TTC549 (cell line): ENCODE measurements around the gene SLF2.

Experiments
- FAIRE-seq: peaks from 2 replicates; lab custom pipeline; 2012; peaks lifted over from hg19 to GRCh38; lab: Jason Lieb, UNC

SLF2 gene

GRCh38 chr10:101000127-101000914 is 87.6 kb downstream of the SLF2 start:
- FAIRE-seq: no peak

- FAIRE-seq: no peak
Observed at GRCh38 chr10:101000915-101001658, 88.3 kb downstream of the SLF2 start.

DNA sequence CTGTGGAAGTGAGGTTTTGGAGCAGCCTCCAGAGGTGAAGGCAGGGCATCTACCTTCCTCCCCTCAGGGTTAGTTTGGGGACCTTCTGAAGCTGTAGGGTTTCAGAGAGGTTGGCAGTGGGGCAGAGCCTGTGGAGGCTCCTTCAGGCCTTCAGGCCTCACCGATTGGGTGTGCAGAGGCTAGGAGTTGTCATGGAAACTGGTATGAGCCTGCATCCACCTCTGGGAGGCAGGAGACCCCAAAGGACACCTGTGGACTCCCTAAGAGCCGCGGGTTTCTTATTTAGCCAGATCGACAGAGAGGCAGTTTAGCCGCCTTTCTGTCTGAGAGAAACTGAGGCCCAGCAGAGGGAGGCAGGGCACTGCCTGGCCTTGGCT is 88.9 kb downstream of the SLF2 start:
- no peak for FAIRE-seq

DNA sequence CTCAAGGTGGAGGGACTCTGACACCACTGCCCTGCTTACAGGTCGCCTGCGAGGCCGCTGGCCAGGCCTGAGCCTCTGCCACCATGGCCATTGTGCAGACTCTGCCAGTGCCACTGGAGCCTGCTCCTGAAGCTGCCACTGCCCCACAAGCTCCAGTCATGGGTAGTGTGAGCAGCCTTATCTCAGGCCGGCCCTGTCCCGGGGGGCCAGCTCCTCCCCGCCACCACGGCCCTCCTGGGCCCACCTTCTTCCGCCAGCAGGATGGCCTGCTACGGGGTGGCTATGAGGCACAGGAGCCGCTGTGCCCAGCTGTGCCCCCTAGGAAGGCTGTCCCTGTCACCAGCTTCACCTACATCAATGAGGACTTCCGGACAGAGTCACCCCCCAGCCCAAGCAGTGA is 89.7 kb downstream of the SLF2 start:
- no peak for FAIRE-seq

DNA sequence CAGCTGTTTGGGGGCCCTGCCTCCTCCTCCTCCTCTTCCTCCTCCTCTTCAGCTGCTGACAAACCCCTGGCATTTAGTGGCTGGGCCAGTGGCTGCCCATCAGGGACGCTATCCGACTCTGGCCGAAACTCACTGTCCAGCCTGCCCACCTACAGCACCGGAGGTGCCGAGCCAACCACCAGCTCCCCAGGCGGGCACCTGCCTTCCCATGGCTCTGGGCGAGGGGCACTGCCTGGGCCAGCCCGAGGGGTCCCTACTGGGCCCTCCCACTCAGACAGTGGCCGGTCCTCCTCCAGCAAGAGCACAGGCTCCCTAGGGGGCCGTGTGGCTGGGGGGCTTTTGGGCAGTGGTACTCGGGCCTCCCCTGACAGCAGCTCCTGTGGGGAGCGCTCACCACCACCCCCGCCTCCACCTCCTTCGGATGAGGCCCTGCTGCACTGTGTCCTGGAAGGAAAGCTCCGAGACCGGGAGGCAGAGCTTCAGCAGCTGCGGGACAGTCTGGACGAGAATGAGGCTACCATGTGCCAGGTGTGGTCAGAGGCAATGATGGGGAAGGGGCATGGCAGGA is 91.0 kb downstream of the SLF2 start:
- FAIRE-seq: no peak

DNA sequence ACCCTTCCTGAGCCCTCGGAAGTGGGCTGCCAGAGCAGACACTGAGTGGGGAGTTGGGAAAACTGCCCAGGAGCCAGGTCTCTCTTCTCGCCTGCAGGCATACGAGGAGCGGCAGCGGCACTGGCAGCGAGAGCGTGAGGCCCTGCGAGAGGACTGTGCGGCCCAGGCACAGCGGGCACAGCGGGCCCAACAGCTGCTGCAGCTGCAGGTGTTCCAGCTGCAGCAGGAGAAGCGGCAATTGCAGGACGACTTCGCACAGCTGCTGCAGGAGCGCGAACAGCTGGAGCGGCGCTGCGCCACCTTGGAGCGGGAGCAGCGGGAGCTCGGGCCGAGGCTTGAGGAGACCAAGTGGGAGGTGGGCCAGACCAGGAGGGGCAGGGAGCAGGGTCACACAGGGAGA is 92.6 kb downstream of the SLF2 start:
- no peak for FAIRE-seq

DNA sequence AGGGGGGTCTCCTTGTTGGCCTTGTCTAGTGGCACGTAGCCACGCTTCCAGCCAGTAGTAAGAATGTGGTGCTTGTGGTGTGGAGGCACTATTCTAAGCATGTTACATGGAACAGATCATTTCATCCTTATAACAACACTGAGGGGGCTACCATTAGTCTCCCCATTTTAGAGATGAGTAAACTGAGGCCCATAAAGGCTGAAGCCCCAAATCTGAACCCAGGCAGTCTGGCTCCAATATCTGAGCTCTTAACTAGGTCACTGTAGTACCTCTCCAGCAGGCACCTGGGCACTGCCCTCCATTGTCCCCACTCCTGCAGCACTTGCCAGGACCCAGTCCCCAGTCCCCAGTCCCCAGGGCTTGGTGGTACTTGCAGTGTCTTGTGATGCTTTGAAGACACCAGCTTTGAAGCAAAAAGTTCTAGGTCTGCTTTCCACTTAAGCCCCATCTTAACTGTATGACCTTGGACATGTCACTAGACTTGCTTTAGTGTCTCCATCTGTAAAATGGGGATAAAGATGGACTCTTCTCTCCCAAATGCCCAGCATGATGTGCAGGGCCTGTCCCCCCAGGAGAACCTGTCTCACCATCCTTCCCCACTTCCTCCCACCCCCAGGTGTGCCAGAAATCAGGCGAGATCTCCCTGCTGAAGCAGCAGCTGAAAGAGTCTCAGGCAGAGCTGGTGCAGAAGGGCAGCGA is 93.3 kb downstream of the SLF2 start:
- no peak for FAIRE-seq

DNA sequence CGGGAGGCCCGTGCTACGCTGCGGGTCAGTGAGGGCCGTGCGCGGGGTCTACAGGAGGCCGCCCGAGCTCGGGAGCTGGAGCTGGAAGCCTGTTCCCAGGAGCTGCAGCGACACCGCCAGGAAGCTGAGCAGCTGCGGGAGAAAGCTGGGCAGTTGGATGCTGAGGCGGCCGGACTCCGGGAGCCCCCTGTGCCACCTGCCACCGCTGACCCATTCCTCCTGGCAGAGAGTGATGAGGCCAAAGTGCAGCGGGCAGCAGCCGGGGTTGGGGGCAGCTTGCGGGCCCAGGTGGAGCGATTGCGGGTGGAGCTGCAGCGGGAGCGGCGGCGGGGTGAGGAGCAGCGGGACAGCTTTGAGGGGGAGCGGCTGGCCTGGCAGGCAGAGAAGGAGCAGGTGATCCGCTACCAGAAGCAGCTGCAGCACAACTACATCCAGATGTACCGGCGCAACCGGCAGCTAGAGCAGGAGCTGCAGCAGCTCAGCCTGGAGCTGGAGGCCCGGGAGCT is 93.9 kb downstream of the SLF2 start:
- FAIRE-seq: no peak

GRCh38 chr10:101007099-101007711 is 94.4 kb downstream of the SLF2 start:
- FAIRE-seq: no peak

DNA sequence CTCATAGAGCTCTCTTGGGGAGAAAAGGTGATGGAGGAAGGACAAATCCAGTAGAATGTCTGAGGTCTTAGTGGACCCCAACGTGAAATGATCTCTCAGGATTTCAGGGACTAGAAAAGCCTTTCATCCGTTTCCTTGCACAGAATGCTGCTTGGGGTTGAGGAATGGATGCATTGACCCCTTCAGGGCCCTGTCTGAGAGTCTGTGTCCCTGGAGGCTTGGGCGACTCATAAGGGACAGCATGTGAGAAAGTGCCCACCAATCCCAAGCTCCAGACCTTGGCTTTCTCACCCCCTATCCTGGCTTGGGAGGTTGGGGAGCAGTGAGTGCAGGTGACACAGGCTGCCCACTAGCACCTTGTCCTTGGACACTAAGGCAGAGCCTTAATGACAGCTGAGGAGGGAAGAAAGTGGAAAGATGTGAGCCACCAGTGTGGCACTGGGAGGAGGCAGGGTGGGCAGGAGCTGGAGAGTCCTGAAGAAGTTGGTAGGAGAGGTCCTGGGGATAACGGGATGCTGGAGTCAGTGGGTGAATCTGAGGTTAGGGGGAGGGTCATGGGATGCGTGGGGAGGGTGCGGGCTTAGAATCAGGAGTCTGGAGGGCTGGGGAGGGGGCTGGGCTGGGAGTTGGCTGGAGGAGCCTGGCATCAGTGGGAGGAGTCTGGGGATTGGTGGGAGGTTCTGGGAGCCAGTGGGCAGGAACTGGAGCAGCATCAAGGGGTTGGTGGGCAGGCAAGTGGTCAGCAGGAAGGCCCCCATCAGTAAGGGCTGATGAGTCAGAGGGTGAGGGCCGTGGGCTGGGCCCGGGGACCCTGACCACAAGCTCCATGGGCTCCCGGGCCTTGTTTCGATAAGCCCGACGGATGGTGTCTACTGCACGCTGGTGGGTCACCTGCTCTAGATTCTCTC is 95.4 kb downstream of the SLF2 start:
- no peak for FAIRE-seq

- no peak for FAIRE-seq
Observed at GRCh38 chr10:101008823-101009423, 96.2 kb downstream of the SLF2 start.

GRCh38 chr10:101010329-101010728 is 97.6 kb downstream of the SLF2 start:
- FAIRE-seq: no peak

- FAIRE-seq: no peak
Observed at GRCh38 chr10:101011517-101012423, 99.0 kb downstream of the SLF2 start.

- FAIRE-seq: peak; percentile 75
Observed at GRCh38 chr10:101012525-101013364, 100.0 kb downstream of the SLF2 start.

DNA sequence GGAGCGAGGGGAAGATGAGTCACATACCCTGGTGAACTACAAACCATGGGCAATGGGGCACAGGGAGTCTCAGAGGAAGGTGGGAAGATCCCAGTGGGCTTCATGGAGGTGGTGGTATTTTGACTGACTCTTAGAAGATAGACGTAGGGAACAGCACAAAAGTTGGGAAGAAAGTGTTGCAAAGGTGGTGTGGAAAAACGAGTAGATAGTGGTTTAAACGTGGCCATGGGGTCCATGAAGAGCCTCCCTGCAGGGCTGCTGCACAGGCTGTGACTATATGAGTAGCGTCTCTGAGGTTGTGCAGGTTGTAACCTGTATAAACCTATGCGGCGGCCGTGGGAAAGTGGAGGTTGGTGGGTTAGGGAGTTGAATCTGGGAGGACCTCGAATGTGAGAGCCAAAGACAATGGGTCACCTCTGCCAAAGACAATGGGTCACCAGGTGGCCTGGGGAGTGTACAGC is 100.6 kb downstream of the SLF2 start:
- FAIRE-seq: no peak

DNA sequence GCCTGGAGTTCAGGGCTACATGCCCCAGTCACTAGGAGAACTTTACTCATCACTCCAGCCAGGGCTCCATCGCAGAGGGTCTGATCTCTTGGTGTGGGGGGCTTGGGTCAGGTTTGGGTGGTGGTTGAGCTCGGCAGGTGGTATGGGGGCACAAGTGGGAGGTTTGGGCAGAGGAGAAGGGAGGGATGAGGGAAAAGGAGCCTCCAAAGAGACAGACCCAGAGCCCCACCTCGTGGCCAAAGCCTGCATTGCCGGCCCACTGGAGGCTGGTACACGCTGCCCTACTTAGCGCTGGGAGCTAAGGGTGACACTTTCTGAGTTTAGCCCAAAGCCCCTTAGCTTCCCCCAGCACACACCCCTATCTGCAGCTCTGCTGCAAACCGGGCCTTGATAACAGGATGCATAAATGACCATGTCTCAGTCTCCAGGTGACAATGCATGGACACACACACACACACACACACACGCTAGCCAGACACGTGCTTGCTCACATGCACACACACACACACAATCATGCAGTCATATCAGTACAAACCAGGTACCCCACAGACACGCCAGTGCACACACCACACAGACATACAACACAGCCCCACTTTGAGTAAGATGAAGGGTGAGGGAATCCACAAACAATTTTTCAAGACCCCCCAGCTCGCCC is 101.6 kb downstream of the SLF2 start:
- FAIRE-seq: no peak
